Measurements from ENCODE around the gene PDIA4. TPM values are rescaled to one million over a fixed set of nuclear protein-coding genes. Genes with fewer than 3 reads are reported as not detected.

The PDIA4 gene
- total and polyA plus RNA-seq, 2 donors (not counting 1 experiment from before 2014, with no cell fraction given) = 210 to 266 TPM

GRCh38 chr7:149003560-149004305 lies 24.6 kb downstream of the PDIA4 start:
- Histone ChIP-seq H3K4me2 (ENCODE audit: extremely low read depth, insufficient read depth, low read length) (no peak overlapping the region), H3K9ac (ENCODE audit: insufficient read depth, low read length) (no peak overlapping the region), H3K9me3 (ENCODE audit: control insufficient read depth, insufficient read depth, low read depth, low read length) (no peaks in the 10 kb centered on the region), H3K79me2 (ENCODE audit: control insufficient read depth, insufficient read depth, low read length) (no peaks in the 10 kb centered on the region), H4K20me1 (ENCODE audit: control insufficient read depth, extremely low read depth, insufficient read depth, low read length) (no peaks in the 10 kb centered on the region), H3K27ac (ENCODE audit: insufficient read depth, low read length) (no peak overlapping the region), H3K36me3 (ENCODE audit: control insufficient read depth, insufficient read depth, low read length) (peaks cover 30% of the 10 kb centered on the region), H2AFZ (ENCODE audit: low read length) (no peak overlapping the region), H3K4me3 (replicated peaks in 1 of 4; ENCODE audit: control extremely low read depth in 1 of 4, insufficient read depth in 1 of 4, low read depth in 3 of 4, low read length in 4 of 4) (no peak overlapping the region), H3K27me3 (ENCODE audit: control insufficient read depth, insufficient read depth, low read length) (no peaks in the 10 kb centered on the region), H3K4me1 (ENCODE audit: control insufficient read depth, extremely low read depth, insufficient read depth, low read length) (peaks cover 2% of the 10 kb centered on the region)
- TF ChIP-seq, protein P1, sequence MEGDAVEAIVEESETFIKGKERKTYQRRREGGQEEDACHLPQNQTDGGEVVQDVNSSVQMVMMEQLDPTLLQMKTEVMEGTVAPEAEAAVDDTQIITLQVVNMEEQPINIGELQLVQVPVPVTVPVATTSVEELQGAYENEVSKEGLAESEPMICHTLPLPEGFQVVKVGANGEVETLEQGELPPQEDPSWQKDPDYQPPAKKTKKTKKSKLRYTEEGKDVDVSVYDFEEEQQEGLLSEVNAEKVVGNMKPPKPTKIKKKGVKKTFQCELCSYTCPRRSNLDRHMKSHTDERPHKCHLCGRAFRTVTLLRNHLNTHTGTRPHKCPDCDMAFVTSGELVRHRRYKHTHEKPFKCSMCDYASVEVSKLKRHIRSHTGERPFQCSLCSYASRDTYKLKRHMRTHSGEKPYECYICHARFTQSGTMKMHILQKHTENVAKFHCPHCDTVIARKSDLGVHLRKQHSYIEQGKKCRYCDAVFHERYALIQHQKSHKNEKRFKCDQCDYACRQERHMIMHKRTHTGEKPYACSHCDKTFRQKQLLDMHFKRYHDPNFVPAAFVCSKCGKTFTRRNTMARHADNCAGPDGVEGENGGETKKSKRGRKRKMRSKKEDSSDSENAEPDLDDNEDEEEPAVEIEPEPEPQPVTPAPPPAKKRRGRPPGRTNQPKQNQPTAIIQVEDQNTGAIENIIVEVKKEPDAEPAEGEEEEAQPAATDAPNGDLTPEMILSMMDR (conservative IDR thresholded peaks at IDR 0.05 in 1 of 2, IDR thresholded peaks at IDR 0.05 in 1 of 2; ENCODE audit: low read depth in 1 of 2, low read length in 2 of 2) = no peak
- TF ChIP-seq EZH2 (IDR thresholded peaks at IDR 0.05; ENCODE audit: low read length, missing control alignments) = no peak
- DNase-seq (ENCODE audit: low read depth in 2 of 2) = no peak

DNA sequence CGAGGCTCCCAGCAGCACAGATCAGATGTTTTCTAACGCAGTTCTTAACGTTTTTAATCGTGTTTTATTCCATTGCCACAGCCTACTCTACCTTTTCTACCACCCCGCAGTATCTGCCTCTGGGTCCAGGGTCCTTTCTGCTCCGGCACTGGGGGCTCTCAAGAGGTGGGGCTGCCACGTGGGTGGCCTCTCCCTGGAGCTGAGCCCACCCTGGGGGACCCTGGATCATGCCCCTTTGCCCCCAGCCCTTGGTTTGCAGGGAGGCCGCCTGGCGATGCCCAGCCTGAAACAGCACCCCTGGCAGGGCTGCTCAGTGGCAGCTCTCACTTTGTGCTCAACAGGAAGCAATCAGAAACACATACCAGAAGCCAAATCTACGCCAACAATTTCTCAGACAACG lies 25.3 kb downstream of the PDIA4 start:
- H3K27me3 ChIP-seq (ENCODE audit: control insufficient read depth, insufficient read depth, low read length) = no peaks in the 10 kb centered on the region
- DNase-seq (ENCODE audit: low read depth in 2 of 2) = no peak
- no peak overlapping the region for H3K9ac ChIP-seq (ENCODE audit: insufficient read depth, low read length)
- H3K27ac ChIP-seq (ENCODE audit: insufficient read depth, low read length) = no peak overlapping the region
- no peaks in the 10 kb centered on the region for H3K9me3 ChIP-seq (ENCODE audit: control insufficient read depth, insufficient read depth, low read depth, low read length)
- no peaks in the 10 kb centered on the region for H3K79me2 ChIP-seq (ENCODE audit: control insufficient read depth, insufficient read depth, low read length)
- no peak overlapping the region for H3K4me2 ChIP-seq (ENCODE audit: extremely low read depth, insufficient read depth, low read length)
- no peak overlapping the region for H2AFZ ChIP-seq (ENCODE audit: low read length)
- H4K20me1 ChIP-seq (ENCODE audit: control insufficient read depth, extremely low read depth, insufficient read depth, low read length) = no peaks in the 10 kb centered on the region
- peaks cover 2% of the 10 kb centered on the region for H3K4me1 ChIP-seq (ENCODE audit: control insufficient read depth, extremely low read depth, insufficient read depth, low read length)
- H3K4me3 ChIP-seq (replicated peaks in 1 of 4; ENCODE audit: control extremely low read depth in 1 of 4, insufficient read depth in 1 of 4, low read depth in 3 of 4, low read length in 4 of 4) = no peak overlapping the region
- H3K36me3 ChIP-seq (ENCODE audit: control insufficient read depth, insufficient read depth, low read length) = peaks cover 30% of the 10 kb centered on the region
- TF ChIP-seq, protein P1 (conservative IDR thresholded peaks at IDR 0.05 in 1 of 2, IDR thresholded peaks at IDR 0.05 in 1 of 2; ENCODE audit: low read depth in 1 of 2, low read length in 2 of 2) = no peak
- TF ChIP-seq EZH2 (IDR thresholded peaks at IDR 0.05; ENCODE audit: low read length, missing control alignments) = no peak

GRCh38 chr7:149002604-149003003 lies 25.7 kb downstream of the PDIA4 start:
- no peaks in the 10 kb centered on the region for H4K20me1 ChIP-seq (ENCODE audit: control insufficient read depth, extremely low read depth, insufficient read depth, low read length)

More at GRCh38 chr7:149002604-149003003, 25.7 kb downstream of the PDIA4 start:
- peaks cover 27% of the 10 kb centered on the region for H3K36me3 ChIP-seq (ENCODE audit: control insufficient read depth, insufficient read depth, low read length)
- DNase-seq (ENCODE audit: low read depth in 2 of 2) = no peak
- TF ChIP-seq EZH2 (IDR thresholded peaks at IDR 0.05; ENCODE audit: low read length, missing control alignments) = no peak
- TF ChIP-seq, protein P1 (conservative IDR thresholded peaks at IDR 0.05 in 1 of 2, IDR thresholded peaks at IDR 0.05 in 1 of 2; ENCODE audit: low read depth in 1 of 2, low read length in 2 of 2) = no peak
- H3K4me2 ChIP-seq (ENCODE audit: extremely low read depth, insufficient read depth, low read length) = no peak overlapping the region
- H3K9ac ChIP-seq (ENCODE audit: insufficient read depth, low read length) = no peak overlapping the region
- no peak overlapping the region for H3K4me3 ChIP-seq (replicated peaks in 1 of 4; ENCODE audit: control extremely low read depth in 1 of 4, insufficient read depth in 1 of 4, low read depth in 3 of 4, low read length in 4 of 4)
- peaks cover 2% of the 10 kb centered on the region for H3K4me1 ChIP-seq (ENCODE audit: control insufficient read depth, extremely low read depth, insufficient read depth, low read length)
- H3K27me3 ChIP-seq (ENCODE audit: control insufficient read depth, insufficient read depth, low read length) = no peaks in the 10 kb centered on the region
- no peaks in the 10 kb centered on the region for H3K79me2 ChIP-seq (ENCODE audit: control insufficient read depth, insufficient read depth, low read length)
- H3K9me3 ChIP-seq (ENCODE audit: control insufficient read depth, insufficient read depth, low read depth, low read length) = no peaks in the 10 kb centered on the region
- no peak overlapping the region for H2AFZ ChIP-seq (ENCODE audit: low read length)
- no peak overlapping the region for H3K27ac ChIP-seq (ENCODE audit: insufficient read depth, low read length)

Measured in fibroblast of lung (primary cell).